DMS153 (cell line): ENCODE results near the gene FXYD1.
"Not testable (repeated sequence)": the region's sequence is repeated elsewhere in the genome, so short reads cannot be mapped to it uniquely, and the experiment has no call there.

Experiments used
- DNase-seq: peaks from one replicate; lab custom pipeline; 2025; lab: John Stamatoyannopoulos, UW

Gene FXYD1

GRCh38 chr19:35125270-35125717, 13.3 kb upstream of the FXYD1 start:
- DNase-seq: no peak

GRCh38 chr19:35125749-35126623, 12.6 kb upstream of the FXYD1 start:
- DNase-seq: no peak

- no peak for DNase-seq
Observed at GRCh38 chr19:35126624-35126959, 12.0 kb upstream of the FXYD1 start.

- no peak for DNase-seq
Observed at GRCh38 chr19:35127871-35128270, 10.8 kb upstream of the FXYD1 start.

- no peak for DNase-seq
Observed at GRCh38 chr19:35128398-35129057, 10.1 kb upstream of the FXYD1 start.

- not testable (repeated sequence) for DNase-seq
Observed at GRCh38 chr19:35129724-35130274, 8.8 kb upstream of the FXYD1 start.

- DNase-seq: no peak
Observed at GRCh38 chr19:35130761-35131720, 7.6 kb upstream of the FXYD1 start.

GRCh38 chr19:35132254-35132653, 6.4 kb upstream of the FXYD1 start:
- no peak for DNase-seq

- DNase-seq: no peak
Observed at GRCh38 chr19:35133826-35134225, 4.8 kb upstream of the FXYD1 start.

- DNase-seq: no peak
Observed at GRCh38 chr19:35134601-35135242, 3.9 kb upstream of the FXYD1 start, which contains the start of gene LGI4. Gene LGI4 (minus strand): TSS chr19:35135059. CDS start chr19:35134680, 379 bp downstream.

- DNase-seq: peak; percentile 31
Observed at GRCh38 chr19:35135389-35135909, 3.2 kb upstream of the FXYD1 start.

GRCh38 chr19:35136231-35136630, 2.4 kb upstream of the FXYD1 start:
- DNase-seq: no peak

- DNase-seq: no peak
Observed at GRCh38 chr19:35136977-35137702, 1.5 kb upstream of the FXYD1 start.

- no peak for DNase-seq
Observed at GRCh38 chr19:35140207-35140961, 1.8 kb downstream of the FXYD1 start.

- DNase-seq: peak; percentile 82
Observed at GRCh38 chr19:35140962-35141836, 2.6 kb downstream of the FXYD1 start.

GRCh38 chr19:35141837-35142605, 3.4 kb downstream of the FXYD1 start:
- DNase-seq: no peak

GRCh38 chr19:35142606-35143230, 4.1 kb downstream of the FXYD1 start:
- no peak for DNase-seq
